ENCODE measurements around the gene TRPV4.

Gene TRPV4

DNA sequence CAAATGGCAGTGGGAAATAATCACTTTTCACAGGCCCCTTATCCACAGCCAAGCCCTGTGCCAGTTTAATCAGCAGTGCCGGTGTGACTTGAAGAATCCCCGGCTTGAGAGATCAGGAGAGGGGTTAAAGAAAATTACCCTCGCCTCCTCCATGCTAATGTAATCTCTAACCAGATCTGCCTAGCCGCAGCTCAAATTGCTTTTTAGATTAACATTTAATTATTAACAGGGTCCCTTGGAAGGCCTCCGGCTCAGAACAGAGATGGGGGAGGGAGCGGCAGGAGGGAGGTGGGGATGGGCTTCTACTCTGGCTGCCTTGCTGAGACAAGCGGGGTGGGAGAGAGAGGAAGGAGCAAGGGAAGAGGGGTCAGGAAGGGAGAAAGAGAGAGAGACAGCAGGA, 95.6 kb downstream of the TRPV4 start:
- Histone ChIP-seq H3K27ac (ENCODE audit: extremely low read depth, low read depth, low read length) (no peak overlapping the region), H3K36me3 (ENCODE audit: control insufficient read depth in 2 of 2, insufficient read depth in 1 of 2, low read length in 2 of 2) (no peaks in the 10 kb centered on the region), H3K9me3 (ENCODE audit: control insufficient read depth, insufficient read depth, low read depth, low read length) (no peaks in the 10 kb centered on the region), H3K4me3 (ENCODE audit: low read depth, low read length) (no peak overlapping the region), H3K4me1 (ENCODE audit: control insufficient read depth, insufficient read depth, low read length) (no peaks in the 10 kb centered on the region)
- POLR2A ChIA-PET, result no interaction called here
- TF ChIP-seq OSR2 (tag by site-specific recombination; IDR thresholded peaks at IDR 0.05), result no peak
- TF ChIP-seq, protein P1, sequence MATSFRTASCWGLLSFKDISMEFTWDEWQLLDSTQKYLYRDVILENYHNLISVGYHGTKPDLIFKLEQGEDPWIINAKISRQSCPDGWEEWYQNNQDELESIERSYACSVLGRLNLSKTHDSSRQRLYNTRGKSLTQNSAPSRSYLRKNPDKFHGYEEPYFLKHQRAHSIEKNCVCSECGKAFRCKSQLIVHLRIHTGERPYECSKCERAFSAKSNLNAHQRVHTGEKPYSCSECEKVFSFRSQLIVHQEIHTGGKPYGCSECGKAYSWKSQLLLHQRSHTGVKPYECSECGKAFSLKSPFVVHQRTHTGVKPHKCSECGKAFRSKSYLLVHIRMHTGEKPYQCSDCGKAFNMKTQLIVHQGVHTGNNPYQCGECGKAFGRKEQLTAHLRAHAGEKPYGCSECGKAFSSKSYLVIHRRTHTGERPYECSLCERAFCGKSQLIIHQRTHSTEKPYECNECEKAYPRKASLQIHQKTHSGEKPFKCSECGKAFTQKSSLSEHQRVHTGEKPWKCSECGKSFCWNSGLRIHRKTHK (tag by site-specific recombination; IDR thresholded peaks at IDR 0.05), result no peak
- TF ChIP-seq, protein P2, sequence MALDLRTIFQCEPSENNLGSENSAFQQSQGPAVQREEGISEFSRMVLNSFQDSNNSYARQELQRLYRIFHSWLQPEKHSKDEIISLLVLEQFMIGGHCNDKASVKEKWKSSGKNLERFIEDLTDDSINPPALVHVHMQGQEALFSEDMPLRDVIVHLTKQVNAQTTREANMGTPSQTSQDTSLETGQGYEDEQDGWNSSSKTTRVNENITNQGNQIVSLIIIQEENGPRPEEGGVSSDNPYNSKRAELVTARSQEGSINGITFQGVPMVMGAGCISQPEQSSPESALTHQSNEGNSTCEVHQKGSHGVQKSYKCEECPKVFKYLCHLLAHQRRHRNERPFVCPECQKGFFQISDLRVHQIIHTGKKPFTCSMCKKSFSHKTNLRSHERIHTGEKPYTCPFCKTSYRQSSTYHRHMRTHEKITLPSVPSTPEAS (tag by site-specific recombination; IDR thresholded peaks at IDR 0.05), result no peak
- TF ChIP-seq, protein P3, sequence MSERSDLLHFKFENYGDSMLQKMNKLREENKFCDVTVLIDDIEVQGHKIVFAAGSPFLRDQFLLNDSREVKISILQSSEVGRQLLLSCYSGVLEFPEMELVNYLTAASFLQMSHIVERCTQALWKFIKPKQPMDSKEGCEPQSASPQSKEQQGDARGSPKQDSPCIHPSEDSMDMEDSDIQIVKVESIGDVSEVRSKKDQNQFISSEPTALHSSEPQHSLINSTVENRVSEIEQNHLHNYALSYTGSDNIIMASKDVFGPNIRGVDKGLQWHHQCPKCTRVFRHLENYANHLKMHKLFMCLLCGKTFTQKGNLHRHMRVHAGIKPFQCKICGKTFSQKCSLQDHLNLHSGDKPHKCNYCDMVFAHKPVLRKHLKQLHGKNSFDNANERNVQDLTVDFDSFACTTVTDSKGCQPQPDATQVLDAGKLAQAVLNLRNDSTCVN (tag by site-specific recombination; optimal IDR thresholded peaks at IDR 0.05), result no peak
- TF ChIP-seq ZNF423 (tag by site-specific recombination; IDR thresholded peaks at IDR 0.05), result no peak
- no peak for TF ChIP-seq ZNF629 (tag by site-specific recombination; IDR thresholded peaks at IDR 0.05)
- TF ChIP-seq, protein P4, sequence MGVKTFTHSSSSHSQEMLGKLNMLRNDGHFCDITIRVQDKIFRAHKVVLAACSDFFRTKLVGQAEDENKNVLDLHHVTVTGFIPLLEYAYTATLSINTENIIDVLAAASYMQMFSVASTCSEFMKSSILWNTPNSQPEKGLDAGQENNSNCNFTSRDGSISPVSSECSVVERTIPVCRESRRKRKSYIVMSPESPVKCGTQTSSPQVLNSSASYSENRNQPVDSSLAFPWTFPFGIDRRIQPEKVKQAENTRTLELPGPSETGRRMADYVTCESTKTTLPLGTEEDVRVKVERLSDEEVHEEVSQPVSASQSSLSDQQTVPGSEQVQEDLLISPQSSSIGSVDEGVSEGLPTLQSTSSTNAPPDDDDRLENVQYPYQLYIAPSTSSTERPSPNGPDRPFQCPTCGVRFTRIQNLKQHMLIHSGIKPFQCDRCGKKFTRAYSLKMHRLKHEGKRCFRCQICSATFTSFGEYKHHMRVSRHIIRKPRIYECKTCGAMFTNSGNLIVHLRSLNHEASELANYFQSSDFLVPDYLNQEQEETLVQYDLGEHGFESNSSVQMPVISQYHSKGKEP (tag by site-specific recombination; IDR thresholded peaks at IDR 0.05), result no peak
- no peak for TF ChIP-seq ZNF223 (tag by site-specific recombination; IDR thresholded peaks at IDR 0.05)
- no peak for TF ChIP-seq ZNF416 (tag by site-specific recombination; IDR thresholded peaks at IDR 0.05)
- no peak for TF ChIP-seq ZIC2 (tag by site-specific recombination; IDR thresholded peaks at IDR 0.05)
- TF ChIP-seq ZNF623 (tag by site-specific recombination; IDR thresholded peaks at IDR 0.05), result no peak
- no peak for TF ChIP-seq ZNF146 (tag by site-specific recombination; IDR thresholded peaks at IDR 0.05)
- TF ChIP-seq, protein P5, sequence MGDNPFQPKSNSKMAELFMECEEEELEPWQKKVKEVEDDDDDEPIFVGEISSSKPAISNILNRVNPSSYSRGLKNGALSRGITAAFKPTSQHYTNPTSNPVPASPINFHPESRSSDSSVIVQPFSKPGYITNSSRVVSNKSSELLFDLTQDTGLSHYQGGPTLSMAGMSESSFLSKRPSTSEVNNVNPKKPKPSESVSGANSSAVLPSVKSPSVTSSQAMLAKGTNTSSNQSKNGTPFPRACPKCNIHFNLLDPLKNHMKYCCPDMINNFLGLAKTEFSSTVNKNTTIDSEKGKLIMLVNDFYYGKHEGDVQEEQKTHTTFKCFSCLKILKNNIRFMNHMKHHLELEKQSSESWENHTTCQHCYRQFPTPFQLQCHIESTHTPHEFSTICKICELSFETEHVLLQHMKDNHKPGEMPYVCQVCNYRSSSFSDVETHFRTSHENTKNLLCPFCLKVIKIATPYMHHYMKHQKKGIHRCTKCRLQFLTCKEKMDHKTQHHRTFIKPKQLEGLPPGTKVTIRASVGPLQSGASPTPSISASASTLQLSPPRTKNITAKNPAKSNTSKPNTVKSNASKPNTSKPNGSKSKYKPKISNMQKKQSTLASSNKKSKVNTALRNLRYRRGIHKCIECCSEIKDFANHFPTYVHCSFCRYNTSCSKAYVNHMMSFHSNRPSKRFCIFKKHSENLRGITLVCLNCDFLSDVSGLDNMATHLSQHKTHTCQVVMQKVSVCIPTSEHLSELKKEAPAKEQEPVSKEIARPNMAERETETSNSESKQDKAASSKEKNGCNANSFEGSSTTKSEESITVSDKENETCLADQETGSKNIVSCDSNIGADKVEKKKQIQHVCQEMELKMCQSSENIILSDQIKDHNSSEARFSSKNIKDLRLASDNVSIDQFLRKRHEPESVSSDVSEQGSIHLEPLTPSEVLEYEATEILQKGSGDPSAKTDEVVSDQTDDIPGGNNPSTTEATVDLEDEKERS (tag by site-specific recombination; IDR thresholded peaks at IDR 0.05), result no peak
- TF ChIP-seq ZNF544 (tag by site-specific recombination; IDR thresholded peaks at IDR 0.05), result no peak
- TF ChIP-seq, protein P6, sequence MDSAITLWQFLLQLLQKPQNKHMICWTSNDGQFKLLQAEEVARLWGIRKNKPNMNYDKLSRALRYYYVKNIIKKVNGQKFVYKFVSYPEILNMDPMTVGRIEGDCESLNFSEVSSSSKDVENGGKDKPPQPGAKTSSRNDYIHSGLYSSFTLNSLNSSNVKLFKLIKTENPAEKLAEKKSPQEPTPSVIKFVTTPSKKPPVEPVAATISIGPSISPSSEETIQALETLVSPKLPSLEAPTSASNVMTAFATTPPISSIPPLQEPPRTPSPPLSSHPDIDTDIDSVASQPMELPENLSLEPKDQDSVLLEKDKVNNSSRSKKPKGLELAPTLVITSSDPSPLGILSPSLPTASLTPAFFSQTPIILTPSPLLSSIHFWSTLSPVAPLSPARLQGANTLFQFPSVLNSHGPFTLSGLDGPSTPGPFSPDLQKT (IDR thresholded peaks at IDR 0.05; ENCODE audit: borderline replicate concordance, low read depth, low read length), result no peak
- TF ChIP-seq SP3 (tag by site-specific recombination; IDR thresholded peaks at IDR 0.05), result no peak
- TF ChIP-seq, protein P7, sequence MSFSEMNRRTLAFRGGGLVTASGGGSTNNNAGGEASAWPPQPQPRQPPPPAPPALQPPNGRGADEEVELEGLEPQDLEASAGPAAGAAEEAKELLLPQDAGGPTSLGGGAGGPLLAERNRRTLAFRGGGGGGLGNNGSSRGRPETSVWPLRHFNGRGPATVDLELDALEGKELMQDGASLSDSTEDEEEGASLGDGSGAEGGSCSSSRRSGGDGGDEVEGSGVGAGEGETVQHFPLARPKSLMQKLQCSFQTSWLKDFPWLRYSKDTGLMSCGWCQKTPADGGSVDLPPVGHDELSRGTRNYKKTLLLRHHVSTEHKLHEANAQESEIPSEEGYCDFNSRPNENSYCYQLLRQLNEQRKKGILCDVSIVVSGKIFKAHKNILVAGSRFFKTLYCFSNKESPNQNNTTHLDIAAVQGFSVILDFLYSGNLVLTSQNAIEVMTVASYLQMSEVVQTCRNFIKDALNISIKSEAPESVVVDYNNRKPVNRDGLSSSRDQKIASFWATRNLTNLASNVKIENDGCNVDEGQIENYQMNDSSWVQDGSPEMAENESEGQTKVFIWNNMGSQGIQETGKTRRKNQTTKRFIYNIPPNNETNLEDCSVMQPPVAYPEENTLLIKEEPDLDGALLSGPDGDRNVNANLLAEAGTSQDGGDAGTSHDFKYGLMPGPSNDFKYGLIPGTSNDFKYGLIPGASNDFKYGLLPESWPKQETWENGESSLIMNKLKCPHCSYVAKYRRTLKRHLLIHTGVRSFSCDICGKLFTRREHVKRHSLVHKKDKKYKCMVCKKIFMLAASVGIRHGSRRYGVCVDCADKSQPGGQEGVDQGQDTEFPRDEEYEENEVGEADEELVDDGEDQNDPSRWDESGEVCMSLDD (tag by site-specific recombination; IDR thresholded peaks at IDR 0.05), result no peak
- TF ChIP-seq BCL11B (tag by site-specific recombination; IDR thresholded peaks at IDR 0.05; ENCODE audit: low read depth), result no peak
- TF ChIP-seq ZNF324 (tag by site-specific recombination; IDR thresholded peaks at IDR 0.05), result no peak
- CTCF ChIA-PET, result no interaction called here
